ENCODE measurements around the gene MINDY4.

- TF ChIP-seq, protein P1, sequence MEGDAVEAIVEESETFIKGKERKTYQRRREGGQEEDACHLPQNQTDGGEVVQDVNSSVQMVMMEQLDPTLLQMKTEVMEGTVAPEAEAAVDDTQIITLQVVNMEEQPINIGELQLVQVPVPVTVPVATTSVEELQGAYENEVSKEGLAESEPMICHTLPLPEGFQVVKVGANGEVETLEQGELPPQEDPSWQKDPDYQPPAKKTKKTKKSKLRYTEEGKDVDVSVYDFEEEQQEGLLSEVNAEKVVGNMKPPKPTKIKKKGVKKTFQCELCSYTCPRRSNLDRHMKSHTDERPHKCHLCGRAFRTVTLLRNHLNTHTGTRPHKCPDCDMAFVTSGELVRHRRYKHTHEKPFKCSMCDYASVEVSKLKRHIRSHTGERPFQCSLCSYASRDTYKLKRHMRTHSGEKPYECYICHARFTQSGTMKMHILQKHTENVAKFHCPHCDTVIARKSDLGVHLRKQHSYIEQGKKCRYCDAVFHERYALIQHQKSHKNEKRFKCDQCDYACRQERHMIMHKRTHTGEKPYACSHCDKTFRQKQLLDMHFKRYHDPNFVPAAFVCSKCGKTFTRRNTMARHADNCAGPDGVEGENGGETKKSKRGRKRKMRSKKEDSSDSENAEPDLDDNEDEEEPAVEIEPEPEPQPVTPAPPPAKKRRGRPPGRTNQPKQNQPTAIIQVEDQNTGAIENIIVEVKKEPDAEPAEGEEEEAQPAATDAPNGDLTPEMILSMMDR (IDR thresholded peaks at IDR 0.05): no peak
- TF ChIP-seq POLR2A (IDR thresholded peaks at IDR 0.05): no peak
- no peak for TF ChIP-seq POLR2AphosphoS5 (IDR thresholded peaks at IDR 0.05)
Measured at GRCh38 chr7:30936650-30937245, 165.5 kb downstream of the MINDY4 start.

Data from transverse colon (tissue), 4 donors.